ENCODE results near the gene LILRB3.
"Not testable (repeated sequence)": the region's sequence is repeated elsewhere in the genome, so short reads cannot be mapped to it uniquely, and the experiment has no call there.

The LILRB3 gene

DNA sequence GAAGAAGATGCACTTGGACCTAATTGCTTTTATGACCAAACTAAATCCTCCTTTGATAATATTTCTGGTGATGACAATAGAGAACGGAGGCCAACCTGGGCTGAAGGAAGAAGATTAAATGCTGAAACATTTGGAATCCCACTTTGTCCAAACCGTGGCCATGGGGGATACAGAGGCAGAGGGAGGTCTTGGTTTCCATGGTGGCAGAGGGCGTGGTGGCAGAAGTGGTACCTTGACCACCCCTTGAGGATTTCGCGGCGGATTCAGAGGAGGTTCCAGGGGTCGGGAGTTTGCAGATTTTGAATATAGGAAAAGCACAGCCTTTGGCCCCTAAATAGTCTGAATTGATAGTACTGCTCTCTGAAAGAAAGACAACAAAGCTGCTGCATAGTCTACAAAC lies 7.2 kb upstream of the LILRB3 start:
- TF ChIP-seq, protein P1, sequence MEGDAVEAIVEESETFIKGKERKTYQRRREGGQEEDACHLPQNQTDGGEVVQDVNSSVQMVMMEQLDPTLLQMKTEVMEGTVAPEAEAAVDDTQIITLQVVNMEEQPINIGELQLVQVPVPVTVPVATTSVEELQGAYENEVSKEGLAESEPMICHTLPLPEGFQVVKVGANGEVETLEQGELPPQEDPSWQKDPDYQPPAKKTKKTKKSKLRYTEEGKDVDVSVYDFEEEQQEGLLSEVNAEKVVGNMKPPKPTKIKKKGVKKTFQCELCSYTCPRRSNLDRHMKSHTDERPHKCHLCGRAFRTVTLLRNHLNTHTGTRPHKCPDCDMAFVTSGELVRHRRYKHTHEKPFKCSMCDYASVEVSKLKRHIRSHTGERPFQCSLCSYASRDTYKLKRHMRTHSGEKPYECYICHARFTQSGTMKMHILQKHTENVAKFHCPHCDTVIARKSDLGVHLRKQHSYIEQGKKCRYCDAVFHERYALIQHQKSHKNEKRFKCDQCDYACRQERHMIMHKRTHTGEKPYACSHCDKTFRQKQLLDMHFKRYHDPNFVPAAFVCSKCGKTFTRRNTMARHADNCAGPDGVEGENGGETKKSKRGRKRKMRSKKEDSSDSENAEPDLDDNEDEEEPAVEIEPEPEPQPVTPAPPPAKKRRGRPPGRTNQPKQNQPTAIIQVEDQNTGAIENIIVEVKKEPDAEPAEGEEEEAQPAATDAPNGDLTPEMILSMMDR (IDR thresholded peaks at IDR 0.05; ENCODE audit: low read depth, low read length) = no peak
- TF ChIP-seq, protein P2, sequence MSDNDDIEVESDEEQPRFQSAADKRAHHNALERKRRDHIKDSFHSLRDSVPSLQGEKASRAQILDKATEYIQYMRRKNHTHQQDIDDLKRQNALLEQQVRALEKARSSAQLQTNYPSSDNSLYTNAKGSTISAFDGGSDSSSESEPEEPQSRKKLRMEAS (IDR thresholded peaks at IDR 0.05; ENCODE audit: low read depth, low read length) = no peak
- TF ChIP-seq MYC (IDR thresholded peaks at IDR 0.05; ENCODE audit: low read depth, low read length) (no peak), POLR2A (IDR thresholded peaks at IDR 0.05; ENCODE audit: extremely low read depth, insufficient read length) (no peak)
- no peak for DNase-seq (ENCODE audit: low read depth)
- no peak overlapping the region for H3K4me3 ChIP-seq (ENCODE audit: low read depth, low read length)

DNA sequence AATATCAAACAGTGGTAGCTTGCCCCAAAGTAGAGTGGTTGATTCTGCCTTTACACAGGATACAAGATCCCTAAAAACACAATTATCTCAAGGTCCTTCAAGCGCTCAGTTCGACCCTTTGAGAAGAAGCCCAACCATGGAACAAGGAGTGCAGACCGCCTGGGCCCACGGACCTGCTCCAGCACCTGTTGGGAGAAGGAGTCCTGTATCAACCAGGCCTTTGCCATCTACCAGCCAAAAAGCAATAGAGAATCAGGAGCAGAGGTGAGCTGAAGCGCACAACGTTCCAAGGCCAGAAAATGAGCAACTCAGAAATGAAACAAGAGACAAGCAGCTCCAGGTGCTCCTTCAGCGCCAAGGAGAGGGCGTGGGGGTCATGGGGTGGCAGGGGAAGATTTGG lies 6.3 kb upstream of the LILRB3 start:
- DNase-seq (ENCODE audit: low read depth) = no peak
- H3K4me3 ChIP-seq (ENCODE audit: low read depth, low read length) = no peak overlapping the region
- TF ChIP-seq, protein P1 (IDR thresholded peaks at IDR 0.05; ENCODE audit: low read depth, low read length) = no peak
- TF ChIP-seq POLR2A (IDR thresholded peaks at IDR 0.05; ENCODE audit: extremely low read depth, insufficient read length) = no peak
- TF ChIP-seq, protein P2 (IDR thresholded peaks at IDR 0.05; ENCODE audit: low read depth, low read length) = no peak
- TF ChIP-seq MYC (IDR thresholded peaks at IDR 0.05; ENCODE audit: low read depth, low read length) = no peak

DNA sequence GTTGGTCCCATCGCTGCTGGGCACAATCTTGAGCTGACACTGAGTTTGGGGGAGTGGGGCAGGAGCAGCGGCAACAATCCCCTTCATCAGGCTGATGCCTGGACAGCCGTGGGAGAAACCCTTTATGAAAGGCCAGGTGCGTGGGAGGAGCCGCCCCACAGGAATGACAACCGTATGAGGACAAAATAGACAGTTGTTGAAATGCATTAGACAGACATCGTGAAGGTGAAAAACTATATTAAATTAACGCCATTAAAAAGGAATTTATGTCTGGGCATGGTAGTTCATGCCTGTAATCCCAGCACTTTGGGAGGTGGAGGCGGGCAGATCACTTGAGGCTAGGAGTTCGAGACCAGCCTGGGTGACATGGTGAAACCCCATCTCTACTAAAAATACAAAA lies 1.8 kb upstream of the LILRB3 start:
- H3K4me3 ChIP-seq (ENCODE audit: low read depth, low read length); DNase-seq (ENCODE audit: low read depth): not testable (repeated sequence)

DNA sequence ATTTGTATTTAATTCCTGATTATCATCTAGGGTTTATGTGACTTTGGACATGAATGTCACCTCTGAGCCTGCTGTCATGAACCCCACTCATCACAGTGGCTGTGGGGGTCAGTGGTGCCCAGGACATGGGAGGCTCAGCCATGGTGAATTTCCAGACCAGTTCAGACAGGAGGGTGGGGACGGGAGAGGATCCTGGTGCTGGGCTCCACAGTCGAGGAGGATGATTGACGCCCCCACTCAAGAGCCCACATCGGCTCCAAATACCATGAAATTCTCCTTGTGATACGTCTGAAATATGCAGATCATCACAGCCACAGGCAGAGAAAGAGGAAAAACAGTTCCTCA lies 1.1 kb upstream of the LILRB3 start:
- not testable (repeated sequence) for DNase-seq (ENCODE audit: low read depth); H3K4me3 ChIP-seq (ENCODE audit: low read depth, low read length)

DNA sequence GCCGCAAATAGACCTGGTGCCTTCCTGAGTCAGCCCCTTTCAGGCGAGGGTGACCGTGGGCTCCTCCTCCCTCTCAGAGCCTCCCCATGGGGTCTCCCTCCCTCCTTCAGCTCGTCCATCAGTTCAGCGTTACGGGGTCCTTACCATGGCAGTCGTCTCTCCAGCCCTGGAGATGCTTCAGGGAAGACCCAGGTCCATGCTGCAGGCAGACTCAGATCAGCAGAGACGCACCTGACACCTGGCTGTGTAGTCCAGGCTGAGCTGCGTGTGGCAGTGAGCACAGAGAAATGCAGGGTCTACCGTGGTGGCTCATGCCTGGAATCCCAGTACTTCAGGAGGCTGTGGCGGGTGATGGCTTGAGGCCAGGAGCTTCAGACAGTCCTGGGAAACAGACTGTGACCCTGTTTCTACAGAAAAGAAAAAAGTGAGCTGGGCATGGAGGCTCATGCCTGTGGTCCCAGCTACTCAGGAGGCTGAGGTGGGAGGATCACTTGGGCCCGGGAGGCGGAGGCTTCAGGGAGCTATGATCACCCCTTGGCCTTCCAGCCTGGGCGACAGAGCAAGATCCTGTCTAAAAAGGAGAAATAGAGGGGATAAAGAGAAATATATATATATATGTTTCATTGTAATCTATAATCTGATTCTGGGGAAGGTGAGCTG lies 600 bp upstream of the LILRB3 start:
- not testable (repeated sequence) for DNase-seq (ENCODE audit: low read depth); H3K4me3 ChIP-seq (ENCODE audit: low read depth, low read length)

DNA sequence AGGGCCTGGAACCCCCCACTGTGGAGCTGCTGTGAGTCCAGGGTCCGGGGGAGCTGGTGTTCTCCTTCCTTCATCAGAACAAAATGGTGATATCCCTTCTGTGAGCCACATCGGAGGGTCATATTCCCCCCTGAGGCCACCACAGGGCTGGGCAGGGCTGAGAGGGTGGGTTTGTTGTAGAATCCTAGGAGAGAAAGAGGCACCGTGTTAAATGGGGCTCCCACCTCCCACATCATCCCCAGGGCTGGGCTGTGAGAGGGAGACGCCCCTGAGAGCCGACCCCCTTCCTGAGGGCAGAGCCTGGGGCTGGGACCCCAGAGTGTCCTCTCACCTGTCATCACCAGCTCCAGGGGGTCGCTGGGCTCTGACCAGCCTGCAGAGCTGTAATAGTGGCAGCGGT lies 860 bp downstream of the LILRB3 start:
- H3K4me3 ChIP-seq (ENCODE audit: low read depth, low read length); DNase-seq (ENCODE audit: low read depth): not testable (repeated sequence)

DNA sequence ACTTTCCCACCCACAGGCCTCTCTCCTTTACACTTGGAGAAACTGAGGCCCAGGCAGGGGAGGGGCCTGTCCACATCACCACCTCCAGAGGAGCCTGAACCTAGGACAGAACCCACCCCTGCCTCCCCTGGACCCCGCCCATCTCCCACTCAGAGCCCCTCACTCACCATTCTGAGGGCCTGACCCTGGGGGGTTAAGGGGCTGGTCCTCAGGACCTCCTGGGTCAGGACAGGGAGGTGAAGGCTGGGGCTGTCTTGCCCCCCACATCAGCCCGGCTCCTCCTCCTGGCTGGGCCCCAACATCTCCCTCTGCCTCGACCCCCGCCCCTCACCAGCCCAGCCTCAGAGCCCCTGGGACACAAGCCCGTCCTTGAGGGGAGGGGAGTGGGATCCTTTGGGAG lies 3.1 kb downstream of the LILRB3 start:
- not testable (repeated sequence) for H3K4me3 ChIP-seq (ENCODE audit: low read depth, low read length); DNase-seq (ENCODE audit: low read depth)

DNA sequence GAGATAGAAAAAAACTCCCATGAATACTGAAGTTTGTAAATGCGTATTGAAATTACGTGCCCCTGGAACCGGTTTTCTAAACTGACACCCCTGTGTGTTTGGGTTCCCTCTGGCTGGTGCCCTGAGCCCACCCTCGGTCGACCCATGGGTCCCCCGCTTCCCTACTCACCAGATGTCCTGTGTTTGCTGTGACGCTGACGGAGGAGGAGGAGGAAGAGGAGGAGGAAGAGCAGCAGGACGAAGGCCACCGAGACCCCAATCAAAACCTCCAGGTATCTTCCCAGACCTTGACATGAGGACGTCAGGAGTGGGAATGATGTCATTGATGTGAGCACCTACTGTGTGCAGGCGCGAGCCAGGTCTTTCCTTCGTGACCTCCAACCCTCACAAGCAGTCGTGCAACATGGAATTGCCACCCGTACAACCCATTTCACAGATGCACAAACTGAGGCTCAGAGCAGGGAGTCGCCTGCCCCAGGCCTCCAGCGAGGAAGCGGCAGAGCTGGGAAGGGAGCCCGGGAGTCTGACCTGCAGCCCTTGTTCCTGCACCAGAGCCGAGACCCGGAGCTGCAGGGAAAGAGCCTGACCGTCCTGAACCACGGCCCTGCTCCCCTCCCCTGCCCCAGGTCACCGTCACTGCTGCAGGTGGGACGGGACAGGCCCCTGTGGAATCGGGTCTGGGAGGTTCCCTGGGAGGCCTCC lies 3.7 kb downstream of the LILRB3 start:
- TF ChIP-seq, protein P2 (IDR thresholded peaks at IDR 0.05; ENCODE audit: low read depth, low read length) = no peak
- no peak for DNase-seq (ENCODE audit: low read depth)
- H3K4me3 ChIP-seq (ENCODE audit: low read depth, low read length) = no peak overlapping the region

DNA sequence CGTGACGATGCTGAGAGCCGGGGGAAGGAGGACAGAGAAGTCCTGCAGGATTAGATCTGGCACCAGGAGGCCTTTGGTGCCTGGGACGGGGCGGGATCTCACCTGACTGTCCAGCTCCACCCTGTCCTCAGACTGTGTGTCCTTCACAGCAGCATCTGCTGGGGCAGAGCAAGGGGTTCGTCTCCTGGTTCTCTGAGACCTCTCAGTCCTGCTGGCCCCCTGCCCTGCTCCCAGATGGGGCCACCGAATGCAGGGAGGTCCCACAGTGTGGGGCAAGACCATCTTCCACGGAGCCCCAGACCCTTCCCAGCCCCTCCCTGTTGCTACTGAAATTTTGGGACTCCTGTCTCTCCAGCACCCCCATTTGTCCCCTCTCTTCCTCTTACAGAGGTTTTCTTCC lies 4.5 kb downstream of the LILRB3 start:
- TF ChIP-seq POLR2A (IDR thresholded peaks at IDR 0.05; ENCODE audit: extremely low read depth, insufficient read length) = no peak
- TF ChIP-seq, protein P2 (IDR thresholded peaks at IDR 0.05; ENCODE audit: low read depth, low read length) = no peak
- TF ChIP-seq, protein P1 (IDR thresholded peaks at IDR 0.05; ENCODE audit: low read depth, low read length) = no peak
- no peak overlapping the region for H3K4me3 ChIP-seq (ENCODE audit: low read depth, low read length)
- DNase-seq (ENCODE audit: low read depth) = no peak

DNA sequence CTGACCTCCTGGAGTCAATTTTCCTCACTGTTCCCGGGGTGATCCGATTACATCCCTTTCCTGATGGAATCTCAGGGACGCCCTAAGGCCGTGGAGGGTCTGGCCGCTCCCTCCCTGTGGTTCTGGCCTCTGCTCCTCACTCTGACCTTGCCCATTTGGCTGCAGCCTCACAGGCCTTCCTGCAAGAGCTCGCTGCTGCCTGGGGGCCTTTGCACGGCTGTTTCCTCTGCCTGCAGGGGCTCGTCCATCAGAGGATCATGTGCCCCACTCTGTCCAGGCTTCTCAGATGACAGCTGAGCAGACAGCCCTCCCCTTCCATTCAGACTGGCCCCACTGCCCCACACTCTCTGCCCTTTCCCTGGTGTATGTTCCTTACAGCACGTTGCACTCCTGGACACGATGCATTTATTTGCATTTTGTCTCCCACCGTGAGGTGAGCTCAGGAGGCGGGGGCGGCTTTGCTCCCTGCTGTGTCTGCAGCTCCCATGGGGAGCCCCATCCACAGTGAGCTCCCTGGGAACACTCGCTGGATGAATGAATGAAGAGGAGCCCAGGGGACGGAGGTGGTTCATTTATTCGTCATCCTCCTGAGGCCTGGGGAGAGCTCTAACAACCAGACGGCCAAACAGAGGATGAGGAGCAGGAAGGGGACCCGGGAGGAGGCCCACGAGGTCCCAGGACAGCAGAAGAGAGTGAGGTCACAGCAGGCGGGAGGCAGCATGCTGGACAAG lies 5.1 kb downstream of the LILRB3 start:
- H3K4me3 ChIP-seq (ENCODE audit: low read depth, low read length); DNase-seq (ENCODE audit: low read depth): not testable (repeated sequence)

Measured in NB4 (cell line).